ENCODE results near the gene MMP2. TPM values are rescaled to one million over a fixed set of nuclear protein-coding genes. Genes with fewer than 3 reads are reported as not detected.

Gene MMP2
- total and polyA plus RNA-seq, 2 of the 13 experiments (the other 11 are each of a cell fraction or from before 2014, with no cell fraction given), result 0.31 to 1.3 TPM

GRCh38 chr16:55508941-55509931 lies 30.2 kb downstream of the MMP2 start, which contains the start of gene LPCAT2 (continued):
- TF ChIP-seq SNAPC2 (CRISPR knock-in tag; IDR thresholded peaks at IDR 0.05) (no peak), ELF1 (CRISPR knock-in tag; IDR thresholded peaks at IDR 0.05) (0 out of 2 replicates have a peak, but pooled peaks have one; percentile 28), ZNF550 (CRISPR knock-in tag; IDR thresholded peaks at IDR 0.05; ENCODE audit: borderline replicate concordance) (no peak), ZNF546 (CRISPR knock-in tag; conservative IDR thresholded peaks at IDR 0.05) (no peak), RXRB (CRISPR knock-in tag; IDR thresholded peaks at IDR 0.05; ENCODE audit: borderline replicate concordance) (no peak), TOE1 (CRISPR knock-in tag; IDR thresholded peaks at IDR 0.05) (no peak), POLR2G (IDR thresholded peaks at IDR 0.05; ENCODE audit: low read depth, low read length) (peak; percentile 84), ZNF350 (CRISPR knock-in tag; IDR thresholded peaks at IDR 0.05; ENCODE audit: borderline replicate concordance, low read depth) (no peak; the same call in 1 of the 2 replicates), ATM (IDR thresholded peaks at IDR 0.05; ENCODE audit: borderline replicate concordance) (no peak), PPARG (CRISPR knock-in tag; conservative IDR thresholded peaks at IDR 0.05) (no peak), ZNF670 (CRISPR knock-in tag; IDR thresholded peaks at IDR 0.05; ENCODE audit: borderline replicate concordance) (no peak), FIP1L1 (IDR thresholded peaks at IDR 0.05; ENCODE audit: borderline replicate concordance, insufficient read depth, low read depth, low read length) (no peak), BRD4 (CRISPR knock-in tag; IDR thresholded peaks at IDR 0.05) (no peak), ZKSCAN1 (IDR thresholded peaks at IDR 0.05; ENCODE audit: low read length) (peak; percentile 75; the same call in 1 of the 2 replicates), ZNF296 (CRISPR knock-in tag; conservative IDR thresholded peaks at IDR 0.05) (no peak), RNF2 (conservative IDR thresholded peaks at IDR 0.05; ENCODE audit: low read depth) (no peak), ZNF331 (CRISPR knock-in tag; IDR thresholded peaks at IDR 0.05) (no peak), NFIB (CRISPR knock-in tag; IDR thresholded peaks at IDR 0.05; ENCODE audit: borderline replicate concordance) (no peak), SIX1 (CRISPR knock-in tag; IDR thresholded peaks at IDR 0.05; ENCODE audit: borderline replicate concordance) (no peak), ATF1 (CRISPR knock-in tag; IDR thresholded peaks at IDR 0.05) (no peak), U2AF1 (optimal IDR thresholded peaks at IDR 0.05; ENCODE audit: low read depth, low read length) (no peak), ZHX2 (IDR thresholded peaks at IDR 0.05; ENCODE audit: low read depth) (no peak), ZHX2 (CRISPR knock-in tag; IDR thresholded peaks at IDR 0.05; ENCODE audit: borderline replicate concordance) (no peak), GFI1 (CRISPR knock-in tag; IDR thresholded peaks at IDR 0.05; ENCODE audit: borderline replicate concordance) (no peak)

All from HepG2 (cell line).